Stimulated activated naive CD4-positive, alpha-beta T cell (primary cell): ENCODE data around the gene HIVEP3.
A peak's percentile ranks its signal among the peaks of the same experiment; 100 is the strongest.

Experiments used
- DNase-seq, 6 experiments: peaks; one replicate each; lab custom pipeline; 2025; lab: John Stamatoyannopoulos, UW

The HIVEP3 gene

GRCh38 chr1:41650028-41650880 is 268.5 kb downstream of the HIVEP3 start:
- DNase-seq = peak in 2 of 6 experiments; percentile 6 to 8

- DNase-seq = no peak
Observed at GRCh38 chr1:41649396-41650027, 269.2 kb downstream of the HIVEP3 start.

- DNase-seq = no peak
Observed at GRCh38 chr1:41648844-41649243, 269.9 kb downstream of the HIVEP3 start.

GRCh38 chr1:41648230-41648629 is 270.5 kb downstream of the HIVEP3 start:
- no peak for DNase-seq

GRCh38 chr1:41647221-41648135 is 271.2 kb downstream of the HIVEP3 start:
- no peak for DNase-seq

- no peak for DNase-seq
Observed at GRCh38 chr1:41646186-41646585, 272.5 kb downstream of the HIVEP3 start.

- no peak for DNase-seq
Observed at GRCh38 chr1:41645062-41645461, 273.7 kb downstream of the HIVEP3 start.

GRCh38 chr1:41642922-41643821 is 275.6 kb downstream of the HIVEP3 start:
- DNase-seq = no peak

GRCh38 chr1:41641941-41642527 is 276.7 kb downstream of the HIVEP3 start:
- no peak for DNase-seq

GRCh38 chr1:41641475-41641814 is 277.3 kb downstream of the HIVEP3 start:
- DNase-seq = no peak

GRCh38 chr1:41640756-41641474 is 277.8 kb downstream of the HIVEP3 start:
- DNase-seq = no peak

- DNase-seq = no peak
Observed at GRCh38 chr1:41640141-41640751, 278.5 kb downstream of the HIVEP3 start.

- DNase-seq = no peak
Observed at GRCh38 chr1:41639332-41639936, 279.3 kb downstream of the HIVEP3 start.

GRCh38 chr1:41638086-41639024 is 280.4 kb downstream of the HIVEP3 start:
- DNase-seq = no peak

- DNase-seq = no peak
Observed at GRCh38 chr1:41637367-41637766, 281.4 kb downstream of the HIVEP3 start.

GRCh38 chr1:41633764-41634163 is 285.0 kb downstream of the HIVEP3 start:
- DNase-seq = no peak

- DNase-seq = no peak
Observed at GRCh38 chr1:41632781-41633575, 285.7 kb downstream of the HIVEP3 start.

GRCh38 chr1:41631971-41632370 is 286.8 kb downstream of the HIVEP3 start:
- DNase-seq = no peak
